Trophoblast cell (in vitro differentiated cells and primary cell): Measurements from ENCODE around the gene ERBB4.

ENCODE experiments used
- DNase-seq, 2 donors: peaks; one replicate each; pipeline ENCODE4 v3.0.0-alpha.2; 2016
- H2AFZ ChIP-seq: 2 replicates; pipeline ENCODE4 v1.6.1; 2013; ENCODE audit warnings: low read length, moderate library complexity, mild to moderate bottlenecking; ENCODE audit not compliant: insufficient read depth, poor library complexity
- H2AK5ac ChIP-seq: 2 replicates; pipeline ENCODE4 v1.6.1; 2013; ENCODE audit warnings: mild to moderate bottlenecking, low read length
- H2BK120ac ChIP-seq: 2 replicates; pipeline ENCODE4 v1.6.1; 2013; ENCODE audit warnings: low read length, mild to moderate bottlenecking, moderate library complexity; ENCODE audit not compliant: insufficient read depth, poor library complexity
- H2BK12ac ChIP-seq: 2 replicates; pipeline ENCODE4 v1.6.1; 2013; ENCODE audit warnings: mild to moderate bottlenecking, low read length, moderate library complexity
- H2BK5ac ChIP-seq: 2 replicates; pipeline ENCODE4 v1.6.1; 2013; ENCODE audit warnings: low read length, low read depth, moderate library complexity, mild to moderate bottlenecking; ENCODE audit not compliant: poor library complexity
- H3K14ac ChIP-seq: 2 replicates; pipeline ENCODE4 v1.6.1; 2013; ENCODE audit warnings: mild to moderate bottlenecking, low read length
- H3K18ac ChIP-seq: 2 replicates; pipeline ENCODE4 v1.6.1; 2013; ENCODE audit warnings: mild to moderate bottlenecking, low read length
- H3K23ac ChIP-seq: 2 replicates; pipeline ENCODE4 v1.6.1; 2013; ENCODE audit warnings: low read length
- H3K27ac ChIP-seq: 2 replicates; pipeline ENCODE4 v1.5.1; 2013; ENCODE audit warnings: low read depth, mild to moderate bottlenecking, inconsistent platforms, low read length, moderate library complexity
- H3K27me3 ChIP-seq: 2 replicates; pipeline ENCODE4 v1.6.1; 2013; ENCODE audit warnings: inconsistent platforms, mild to moderate bottlenecking, low read length, moderate library complexity; ENCODE audit not compliant: insufficient read depth
- H3K36me3 ChIP-seq, 2 experiments: 1 replicate in 1 of 2; 2 replicates in 1 of 2; pipeline ENCODE4 v1.6.1; 2013; ENCODE audit warnings: low read length in 2 of 2, mild to moderate bottlenecking in 2 of 2, moderate library complexity in 1 of 2; ENCODE audit not compliant: insufficient read depth in 2 of 2, control insufficient read depth in 1 of 2
- H3K4ac ChIP-seq: 2 replicates; pipeline ENCODE4 v1.6.1; 2013; ENCODE audit warnings: low read depth, mild to moderate bottlenecking, low read length, moderate library complexity
- H3K4me1 ChIP-seq, 2 experiments: 1 replicate in 1 of 2; 2 replicates in 1 of 2; pipeline ENCODE4 v1.6.1; 2013; ENCODE audit warnings: low read length in 2 of 2, mild to moderate bottlenecking in 2 of 2, moderate library complexity in 1 of 2; ENCODE audit not compliant: insufficient read depth in 2 of 2, control insufficient read depth in 1 of 2
- H3K4me2 ChIP-seq: 2 replicates; pipeline ENCODE4 v1.6.1; 2013; ENCODE audit warnings: inconsistent platforms, mild to moderate bottlenecking, low read length, moderate library complexity
- H3K4me3 ChIP-seq: 2 replicates; pipeline ENCODE4 v1.5.1; 2013; ENCODE audit warnings: mild to moderate bottlenecking, low read depth, low read length, inconsistent platforms
- H3K79me1 ChIP-seq: one replicate; pipeline ENCODE4 v1.6.1; 2013; ENCODE audit warnings: low read length
- H3K79me2 ChIP-seq: 2 replicates; pipeline ENCODE4 v1.6.1; 2013; ENCODE audit warnings: low read length, mild to moderate bottlenecking; ENCODE audit not compliant: control insufficient read depth, insufficient read depth, poor library complexity
- H3K9ac ChIP-seq: 2 replicates; pipeline ENCODE4 v1.6.1; 2013; ENCODE audit warnings: mild to moderate bottlenecking, low read length
- H3K9me3 ChIP-seq: 2 replicates; pipeline ENCODE4 v1.6.1; 2013; ENCODE audit warnings: low read depth, mild to moderate bottlenecking, control low read depth, inconsistent platforms, low read length; ENCODE audit not compliant: insufficient read depth
- H4K12ac ChIP-seq: 2 replicates; pipeline ENCODE4 v1.6.1; 2013; ENCODE audit warnings: low read depth, mild to moderate bottlenecking, low read length, moderate library complexity
- H4K8ac ChIP-seq: 2 replicates; pipeline ENCODE4 v1.6.1; 2013; ENCODE audit warnings: low read depth, mild to moderate bottlenecking, low read length, moderate library complexity
- H4K91ac ChIP-seq: one replicate; pipeline ENCODE4 v1.6.1; 2013; ENCODE audit warnings: low read depth, mild to moderate bottlenecking, low read length, moderate library complexity
- WGBS: extraction: QIAGEN DNeasy Blood & Tissue Kit; methylation state at CpG from one replicate; pipeline ENCODE4 v1.1.7; 2013; ENCODE audit warnings: missing lambda C conversion rate; ENCODE audit not compliant: insufficient read length, insufficient coverage; ENCODE audit errors: extremely low coverage; 5-methylcytosine and 5-hydroxymethylcytosine counted together

The ERBB4 gene

DNA sequence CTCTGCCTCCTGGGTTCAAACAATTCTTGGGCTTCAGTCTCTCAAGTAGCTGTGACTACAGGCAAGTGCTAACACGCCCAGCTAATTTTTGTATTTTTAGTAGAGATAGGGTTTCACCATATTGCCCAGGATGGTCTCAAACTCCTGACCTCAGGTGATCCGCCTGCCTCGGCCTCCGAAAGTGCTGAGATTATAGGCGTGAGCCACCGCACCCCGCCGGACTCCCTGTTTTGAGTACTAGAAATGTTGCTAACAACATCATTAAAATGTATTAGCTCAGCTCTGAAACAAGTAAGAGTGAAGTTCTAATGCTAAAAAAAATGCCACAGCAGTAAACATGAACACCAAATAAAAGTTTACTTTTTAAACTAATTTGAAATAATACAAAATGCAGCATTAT is 1044.5 kb downstream of the ERBB4 start:
- Histone ChIP-seq H2BK5ac (no peak overlapping the region), H3K18ac (no peak overlapping the region), H3K4me3 (no peak overlapping the region), H3K79me1 (no peaks in the 10 kb centered on the region), H3K79me2 (no peaks in the 10 kb centered on the region), H3K14ac (no peak overlapping the region), H3K36me3 (no peaks in the 10 kb centered on the region), H3K9ac (no peak overlapping the region), H3K27me3 (no peaks in the 10 kb centered on the region), H3K27ac (no peak overlapping the region), H3K9me3 (no peaks in the 10 kb centered on the region), H4K8ac (no peak overlapping the region), H4K12ac (no peak overlapping the region), H3K23ac (no peak overlapping the region), H4K91ac (no peak overlapping the region), H2AFZ (no peak overlapping the region), H3K4ac (no peak overlapping the region), H2BK120ac (no peak overlapping the region), H3K4me2 (no peak overlapping the region), H2BK12ac (no peak overlapping the region), H2AK5ac (no peak overlapping the region), H3K4me1 (no peaks in the 10 kb centered on the region)
- DNase-seq, result no peak
- WGBS, result no CpG with 5 or more reads among the region's 8 CpGs

- H3K9me3 ChIP-seq, result no peaks in the 10 kb centered on the region
- H3K36me3 ChIP-seq, result no peaks in the 10 kb centered on the region
- H3K14ac ChIP-seq, result no peak overlapping the region
- no peak overlapping the region for H2BK120ac ChIP-seq
- H4K12ac ChIP-seq, result no peak overlapping the region
- no peak overlapping the region for H3K4me2 ChIP-seq
- no peak overlapping the region for H4K8ac ChIP-seq
- no peak overlapping the region for H3K27ac ChIP-seq
- no peak overlapping the region for H3K4ac ChIP-seq
- H2BK5ac ChIP-seq, result no peak overlapping the region
- H3K23ac ChIP-seq, result no peak overlapping the region
- no peaks in the 10 kb centered on the region for H3K79me2 ChIP-seq
- no CpG with 5 or more reads among the region's 2 CpGs for WGBS
- H3K9ac ChIP-seq, result no peak overlapping the region
- DNase-seq, result no peak
- no peak overlapping the region for H2AK5ac ChIP-seq
- H3K4me1 ChIP-seq, result no peaks in the 10 kb centered on the region
- no peak overlapping the region for H3K4me3 ChIP-seq
- H3K79me1 ChIP-seq, result no peaks in the 10 kb centered on the region
- no peaks in the 10 kb centered on the region for H3K27me3 ChIP-seq
- no peak overlapping the region for H2BK12ac ChIP-seq
- no peak overlapping the region for H4K91ac ChIP-seq
- no peak overlapping the region for H2AFZ ChIP-seq
- no peak overlapping the region for H3K18ac ChIP-seq
Observed at GRCh38 chr2:211487733-211488132, 1050.9 kb downstream of the ERBB4 start.

DNA sequence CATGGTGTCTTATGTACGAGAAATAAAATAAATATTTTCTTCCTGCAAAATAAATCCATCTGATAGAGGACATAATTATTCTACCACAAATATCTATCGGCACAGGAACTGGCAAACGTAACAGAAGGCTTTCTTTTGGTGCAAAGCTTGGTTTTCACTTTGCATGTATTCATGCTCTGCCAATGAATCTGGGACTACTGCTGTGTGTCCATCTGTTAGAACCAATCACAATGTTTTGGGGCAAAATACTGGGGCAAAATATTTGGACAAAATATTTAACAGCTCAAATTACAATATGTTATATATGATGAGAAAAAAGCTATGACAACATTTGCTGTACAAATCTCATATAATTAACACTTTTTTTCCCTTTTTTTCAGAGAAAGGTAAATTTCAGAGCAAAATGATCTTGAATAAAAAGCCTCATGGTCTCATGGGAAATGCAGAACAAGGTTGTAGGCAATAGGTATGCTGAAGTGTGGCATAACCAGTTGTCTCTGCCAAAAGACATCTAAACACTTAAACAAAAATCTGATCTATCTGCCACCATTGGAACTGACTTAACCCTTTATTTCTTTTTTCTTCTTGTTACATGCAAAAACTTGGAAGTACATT is 1059.0 kb downstream of the ERBB4 start:
- DNase-seq, result no peak
- H3K36me3 ChIP-seq, result no peaks in the 10 kb centered on the region
- H3K4me2 ChIP-seq, result no peak overlapping the region
- no peak overlapping the region for H4K8ac ChIP-seq
- WGBS, result no CpG with 5 or more reads among the region's 3 CpGs
- H3K79me1 ChIP-seq, result no peaks in the 10 kb centered on the region
- no peaks in the 10 kb centered on the region for H3K27me3 ChIP-seq
- no peak overlapping the region for H3K14ac ChIP-seq
- H2BK5ac ChIP-seq, result no peak overlapping the region
- H4K91ac ChIP-seq, result no peak overlapping the region
- no peaks in the 10 kb centered on the region for H3K9me3 ChIP-seq
- peaks cover 2% of the 10 kb centered on the region for H3K79me2 ChIP-seq
- H2BK120ac ChIP-seq, result no peak overlapping the region
- no peak overlapping the region for H3K18ac ChIP-seq
- no peak overlapping the region for H3K9ac ChIP-seq
- no peaks in the 10 kb centered on the region for H3K4me1 ChIP-seq
- no peak overlapping the region for H4K12ac ChIP-seq
- H3K27ac ChIP-seq, result no peak overlapping the region
- no peak overlapping the region for H2BK12ac ChIP-seq
- H3K4ac ChIP-seq, result no peak overlapping the region
- H3K23ac ChIP-seq, result no peak overlapping the region
- H2AFZ ChIP-seq, result no peak overlapping the region
- no peak overlapping the region for H3K4me3 ChIP-seq
- H2AK5ac ChIP-seq, result no peak overlapping the region

GRCh38 chr2:211477537-211478275 is 1060.9 kb downstream of the ERBB4 start:
- no peak overlapping the region for H2BK12ac ChIP-seq
- no peaks in the 10 kb centered on the region for H3K79me1 ChIP-seq
- no peak overlapping the region for H4K91ac ChIP-seq
- no peaks in the 10 kb centered on the region for H3K27me3 ChIP-seq
- no peak overlapping the region for H4K12ac ChIP-seq
- H3K4ac ChIP-seq, result no peak overlapping the region
- H3K9me3 ChIP-seq, result no peaks in the 10 kb centered on the region
- H3K4me1 ChIP-seq, result no peaks in the 10 kb centered on the region
- H3K79me2 ChIP-seq, result peaks cover 2% of the 10 kb centered on the region
- H3K23ac ChIP-seq, result no peak overlapping the region
- H4K8ac ChIP-seq, result no peak overlapping the region
- no peak overlapping the region for H3K4me2 ChIP-seq
- no peak overlapping the region for H3K27ac ChIP-seq
- no peak overlapping the region for H2AK5ac ChIP-seq
- no peak overlapping the region for H3K14ac ChIP-seq
- no peak overlapping the region for H3K9ac ChIP-seq
- H2AFZ ChIP-seq, result no peak overlapping the region
- WGBS, result no CpG with 5 or more reads among the region's 2 CpGs
- no peak overlapping the region for H2BK5ac ChIP-seq
- DNase-seq, result no peak
- H3K36me3 ChIP-seq, result no peaks in the 10 kb centered on the region
- H3K4me3 ChIP-seq, result no peak overlapping the region
- H2BK120ac ChIP-seq, result no peak overlapping the region
- H3K18ac ChIP-seq, result no peak overlapping the region
